Tongue (tissue), 2 donors: Measurements from ENCODE around the gene STARD9. TPM values are rescaled to one million over a fixed set of nuclear protein-coding genes. Genes with fewer than 3 reads are reported as not detected.
"Not testable (repeated sequence)": the region's sequence is repeated elsewhere in the genome, so short reads cannot be mapped to it uniquely, and the experiment has no call there.

Source experiments
- DNase-seq: peaks from one replicate; pipeline ENCODE4 v3.0.0-alpha.2; 2015
- total RNA-seq: library from RNA; depleted of rRNA; stranded (reverse); fragments of >200 nt; gene quantifications from one replicate; pipeline ENCODE4 v1.2.3, GENCODE V29; 2014

The STARD9 gene
- total RNA-seq, 1 donor from 2014 or later: 31.1 TPM

DNA sequence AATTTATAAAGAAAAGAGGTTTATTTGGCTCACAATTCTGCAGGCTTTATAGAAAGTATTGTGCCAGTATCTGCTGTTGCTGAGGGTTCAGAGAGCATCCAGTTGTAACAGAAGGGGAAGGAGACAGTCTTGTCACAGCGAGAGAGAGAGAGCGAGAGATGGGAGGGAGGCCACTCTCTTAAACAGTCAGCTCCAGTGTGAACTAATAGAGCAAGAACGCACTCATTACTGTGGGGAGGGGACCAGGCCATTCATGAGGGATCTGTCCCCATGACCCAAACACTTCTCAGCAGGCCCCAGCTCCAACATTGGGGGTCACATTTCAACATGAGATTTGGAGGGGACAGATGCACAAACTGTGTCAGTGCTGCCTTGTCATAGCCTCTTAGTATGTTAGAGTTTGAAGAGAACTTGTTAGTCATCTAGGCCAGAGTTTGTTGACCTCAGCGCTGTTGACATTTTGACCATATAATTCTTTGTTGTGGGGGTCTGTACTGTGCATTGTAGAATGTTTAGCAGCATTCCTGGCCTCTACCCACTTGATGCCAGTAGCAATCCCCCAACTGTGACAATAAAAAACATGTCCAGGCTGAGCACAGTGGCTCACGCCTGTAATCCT lies 15.3 kb downstream of the STARD9 start:
- no peak for DNase-seq

DNA sequence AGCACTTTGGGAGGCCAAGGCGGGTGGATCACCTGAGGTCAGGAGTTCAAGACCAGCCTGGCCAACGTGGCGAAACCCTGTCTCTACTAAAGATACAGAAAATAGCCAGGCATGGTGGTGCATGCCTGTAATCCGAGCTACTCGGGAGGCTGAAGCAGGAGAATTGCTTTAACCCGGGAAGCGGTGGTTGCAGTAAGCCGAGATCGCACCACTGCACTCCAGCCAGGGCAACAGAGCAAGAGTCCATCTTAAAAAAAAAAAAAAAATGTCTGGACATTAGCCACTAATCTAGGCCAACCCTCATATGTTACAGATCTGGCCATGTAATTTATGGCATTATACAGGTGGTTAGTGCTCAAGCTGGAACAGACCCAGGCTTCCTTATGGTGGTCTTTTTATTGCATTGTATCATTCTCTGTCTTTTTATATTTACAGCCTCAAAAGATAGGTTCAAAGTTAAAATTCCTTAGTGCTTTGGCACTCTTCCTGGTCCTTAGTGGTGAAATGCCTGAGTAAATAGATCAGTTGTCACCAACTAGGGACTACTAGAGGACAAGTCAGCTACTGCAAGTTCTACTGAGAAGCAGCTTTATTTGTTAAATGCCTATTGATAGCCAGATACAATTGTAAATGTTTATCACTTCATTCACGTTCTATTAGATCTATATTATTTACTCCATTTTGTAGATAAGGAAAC lies 16.0 kb downstream of the STARD9 start:
- no peak for DNase-seq

DNA sequence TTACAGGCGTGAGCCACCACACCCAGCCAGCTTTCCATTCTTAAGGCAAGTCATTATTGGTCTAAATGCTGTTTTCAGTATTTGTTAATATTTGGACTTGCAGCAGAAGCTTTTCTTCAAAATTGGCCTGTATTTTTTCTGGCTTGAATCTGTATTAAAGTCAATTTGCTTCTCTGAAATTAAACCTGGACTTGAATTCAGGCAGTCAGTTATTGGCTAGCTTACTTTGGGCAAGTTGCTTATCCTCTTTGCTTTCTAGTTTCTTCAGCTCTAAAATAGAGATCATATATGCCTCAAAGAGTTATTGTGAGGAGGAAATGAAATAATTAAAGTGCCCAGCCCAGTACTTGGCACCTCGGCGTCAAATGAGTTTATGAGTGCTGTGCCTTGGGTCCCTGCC lies 17.3 kb downstream of the STARD9 start:
- no peak for DNase-seq

- DNase-seq: peak; percentile 79
Observed at GRCh38 chr15:42593143-42593542, 17.7 kb downstream of the STARD9 start.

- DNase-seq: no peak
Observed at GRCh38 chr15:42594095-42594494, 18.7 kb downstream of the STARD9 start.

GRCh38 chr15:42595626-42596240 lies 20.3 kb downstream of the STARD9 start:
- peak; percentile 93 for DNase-seq

DNA sequence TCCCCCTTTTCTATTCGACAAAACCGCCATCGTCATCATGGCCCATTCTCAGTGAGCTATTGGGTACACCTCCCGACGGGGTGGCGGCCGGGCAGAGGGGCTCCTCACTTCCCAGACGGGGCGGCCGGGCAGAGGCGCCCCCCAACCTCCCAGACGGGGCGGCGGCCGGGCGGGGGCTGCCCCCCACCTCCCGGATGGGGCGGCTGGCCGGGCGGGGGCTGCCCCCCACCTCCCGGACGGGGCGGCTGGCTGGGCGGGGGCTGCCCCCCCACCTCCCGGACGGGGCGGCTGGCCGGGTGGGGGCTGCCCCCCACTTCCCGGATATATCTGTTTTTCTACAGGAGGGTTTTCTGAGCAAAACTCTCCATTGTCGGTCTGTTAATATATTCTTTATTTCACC lies 25.9 kb downstream of the STARD9 start:
- not testable (repeated sequence) for DNase-seq

DNA sequence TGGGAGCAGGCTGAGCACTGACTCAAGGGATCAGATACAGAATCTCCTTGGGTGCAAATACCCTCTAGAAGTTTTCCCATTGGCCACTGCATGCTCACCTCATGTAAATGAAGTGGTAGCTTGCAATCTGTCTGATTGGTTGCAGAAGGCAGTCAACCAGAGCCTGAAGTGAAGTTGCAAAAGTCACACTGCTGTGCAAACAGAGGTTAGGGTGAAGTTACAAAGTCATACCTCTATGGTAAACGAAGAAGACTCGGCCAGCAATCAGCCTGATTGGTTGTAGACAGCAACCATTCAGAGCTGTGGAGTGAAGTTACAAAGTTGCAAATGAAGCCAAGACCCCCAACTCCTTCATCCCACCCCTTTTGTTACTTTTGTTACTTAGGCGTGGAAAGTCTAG lies 27.1 kb downstream of the STARD9 start:
- no peak for DNase-seq

DNA sequence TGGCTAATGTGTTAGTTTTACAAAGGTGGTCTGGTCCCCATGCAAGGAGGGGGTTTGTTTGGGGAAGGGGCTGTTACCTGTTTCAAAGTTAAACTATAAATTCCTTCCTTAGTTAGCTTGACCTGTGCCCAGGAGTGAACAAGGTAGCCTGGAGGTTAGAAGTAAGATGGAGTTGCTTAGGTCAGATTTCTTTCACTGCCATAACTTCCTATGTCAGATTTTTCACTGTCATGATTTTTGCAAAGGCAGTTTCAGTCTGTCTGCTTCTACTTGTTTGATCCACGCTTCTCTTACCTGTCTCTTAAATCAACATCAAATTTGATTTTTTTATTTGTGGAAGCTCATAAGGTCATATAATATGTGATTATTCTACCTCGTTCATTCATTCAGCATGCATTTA lies 28.6 kb downstream of the STARD9 start:
- DNase-seq: no peak

DNA sequence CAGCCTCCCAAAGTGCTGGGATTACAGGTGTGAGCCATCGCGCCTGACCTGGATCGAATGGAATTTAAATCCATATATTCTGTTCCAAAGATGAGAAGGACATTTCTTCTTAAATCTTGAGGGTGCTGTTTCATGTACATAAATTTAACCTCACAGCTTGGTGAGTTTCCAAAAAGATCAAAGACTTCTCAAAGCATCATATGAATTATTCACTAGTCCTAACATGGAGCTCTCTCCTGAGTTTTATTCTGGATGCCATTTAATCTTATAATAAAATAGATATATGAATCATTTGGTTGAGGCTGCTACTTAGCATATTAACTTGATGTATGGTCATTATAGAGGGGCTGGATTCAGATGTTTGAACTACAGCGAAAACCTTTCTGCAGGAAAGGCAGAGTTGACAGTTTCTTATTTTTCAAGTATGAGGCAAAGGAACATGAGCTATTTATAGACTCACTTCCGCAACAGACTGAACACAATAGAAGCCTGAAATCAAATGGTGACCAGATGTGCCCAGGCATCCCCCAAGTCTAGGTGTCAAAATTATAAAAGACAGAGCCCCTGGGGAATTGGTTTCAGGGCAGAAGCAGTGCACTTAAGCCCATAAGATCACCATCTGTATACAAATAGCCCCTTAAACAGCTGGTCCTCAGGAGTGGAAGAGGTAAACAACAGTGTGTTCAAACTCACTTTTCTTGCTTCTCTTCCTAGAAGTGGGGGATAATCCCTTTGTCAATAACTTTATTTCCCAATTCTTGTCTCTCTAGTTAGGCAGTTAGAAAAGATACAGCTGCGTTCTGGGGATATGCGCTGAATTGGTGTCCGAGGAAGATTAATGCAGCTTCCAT lies 29.7 kb downstream of the STARD9 start:
- DNase-seq: peak; percentile 83

DNA sequence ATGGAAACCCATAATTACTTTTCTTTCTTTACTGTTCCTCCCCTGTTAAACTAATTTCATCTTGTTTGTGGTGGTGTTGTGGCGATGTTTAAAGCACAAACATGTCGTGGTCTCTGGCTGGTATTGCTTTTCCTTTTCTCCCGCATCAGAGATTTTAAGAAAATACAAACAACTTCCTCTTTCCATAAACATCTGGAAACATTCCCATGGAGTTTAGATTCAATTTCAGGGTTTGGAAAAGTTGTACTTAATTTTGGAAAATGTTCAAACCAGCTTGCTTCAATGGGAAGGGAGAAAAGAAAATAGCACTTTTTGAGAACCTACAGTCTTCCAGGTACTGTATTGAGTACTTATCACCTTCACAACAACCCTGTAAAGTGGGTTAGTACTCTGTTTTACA lies 30.4 kb downstream of the STARD9 start:
- DNase-seq: peak; percentile 32

DNA sequence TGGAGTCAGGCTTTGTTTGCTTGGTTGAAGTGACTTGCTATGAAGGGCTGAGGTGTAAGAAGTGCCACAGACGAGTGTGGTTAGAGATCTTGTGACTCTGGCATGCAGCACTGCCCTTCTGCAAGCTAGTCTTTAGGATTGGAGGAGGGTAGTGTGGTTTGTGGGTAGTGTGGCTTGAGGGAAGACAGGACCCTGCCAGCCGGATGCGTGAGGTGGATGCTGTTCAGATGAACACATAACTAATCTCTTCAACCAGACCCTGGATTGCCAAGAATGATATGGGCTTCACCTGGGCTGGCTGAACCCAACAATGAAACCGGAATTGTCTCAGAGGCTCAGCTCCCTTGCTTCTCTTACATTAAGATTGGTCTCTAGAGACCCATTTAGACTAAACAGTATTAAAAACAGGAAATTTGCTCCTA lies 32.7 kb downstream of the STARD9 start:
- DNase-seq: no peak

- no peak for DNase-seq
Observed at GRCh38 chr15:42608752-42609488, 33.5 kb downstream of the STARD9 start.

DNA sequence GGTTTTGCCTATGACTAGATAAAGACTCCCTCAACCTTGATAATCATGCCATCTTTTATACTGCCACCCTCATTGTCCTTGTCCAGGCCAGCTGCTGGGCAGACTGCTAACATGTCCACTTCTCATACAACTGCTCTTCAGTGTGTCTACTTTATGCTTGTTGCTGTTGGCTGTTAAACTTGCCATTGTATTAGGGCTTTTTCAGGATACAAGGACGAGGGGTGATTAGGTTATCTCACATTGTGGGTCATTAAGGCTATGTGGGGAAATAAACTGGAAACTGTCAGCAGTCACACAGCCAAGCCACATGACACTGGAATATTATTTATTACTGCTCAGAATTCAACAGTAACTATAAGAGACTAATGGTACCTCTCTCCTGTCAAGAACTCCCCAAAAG lies 36.1 kb downstream of the STARD9 start:
- no peak for DNase-seq

- no peak for DNase-seq
Observed at GRCh38 chr15:42612367-42612912, 37.0 kb downstream of the STARD9 start.

DNA sequence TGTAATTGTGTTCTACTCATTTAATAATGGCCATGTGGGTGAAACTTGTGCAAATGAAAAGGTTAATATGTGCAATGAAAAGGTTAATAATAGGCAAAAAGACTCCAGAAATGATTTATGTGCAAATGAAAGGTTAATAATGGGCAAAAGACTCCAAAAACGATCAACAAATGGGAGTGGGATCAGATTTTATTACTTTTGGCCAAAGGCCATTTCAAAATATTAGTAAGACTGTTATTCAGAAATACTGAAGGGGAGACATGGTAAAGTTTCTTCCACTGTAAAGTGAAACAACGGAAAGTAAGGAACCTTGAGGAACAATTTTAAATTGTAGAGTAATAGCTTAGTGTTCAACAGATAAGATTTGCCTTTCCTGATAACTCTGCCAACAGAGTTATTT lies 40.7 kb downstream of the STARD9 start:
- no peak for DNase-seq

DNA sequence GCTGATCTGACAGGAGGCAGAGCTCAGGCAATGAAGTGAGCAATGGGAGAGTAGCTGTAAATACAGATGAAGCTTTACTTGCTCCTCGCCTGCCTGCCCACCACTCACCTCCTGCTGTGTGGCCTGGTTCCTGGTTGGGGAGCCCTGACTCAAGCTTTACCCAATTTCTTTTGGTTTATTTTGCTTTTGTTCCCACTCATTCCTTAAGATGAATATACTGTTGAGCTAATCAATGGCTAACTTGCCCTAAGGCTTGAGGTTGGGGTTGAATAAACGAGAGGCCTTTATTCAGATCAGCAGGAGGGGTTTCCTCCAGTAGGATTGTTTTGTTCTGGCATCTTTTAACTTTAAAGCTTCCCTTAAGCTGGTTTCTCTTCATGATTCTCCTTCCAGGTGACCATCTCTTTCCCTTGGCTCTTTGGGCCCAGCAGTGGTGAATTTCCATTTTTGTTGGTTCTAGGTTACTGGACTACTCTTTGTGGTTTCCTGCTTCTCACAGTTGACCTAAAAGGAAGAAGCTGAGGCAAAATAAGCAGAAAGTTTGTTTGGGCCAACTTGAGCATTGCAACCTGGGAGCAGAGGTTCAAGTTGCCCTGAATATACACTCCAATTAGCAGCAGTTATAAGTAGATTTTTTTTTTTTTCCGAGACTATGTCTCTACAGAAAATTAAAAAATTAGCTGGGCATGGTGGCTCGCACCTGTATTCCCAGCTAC lies 44.4 kb downstream of the STARD9 start:
- no peak for DNase-seq

- peak; percentile 37 for DNase-seq
Observed at GRCh38 chr15:42621386-42621785, 46.0 kb downstream of the STARD9 start.

- no peak for DNase-seq
Observed at GRCh38 chr15:42621996-42622925, 46.9 kb downstream of the STARD9 start.

DNA sequence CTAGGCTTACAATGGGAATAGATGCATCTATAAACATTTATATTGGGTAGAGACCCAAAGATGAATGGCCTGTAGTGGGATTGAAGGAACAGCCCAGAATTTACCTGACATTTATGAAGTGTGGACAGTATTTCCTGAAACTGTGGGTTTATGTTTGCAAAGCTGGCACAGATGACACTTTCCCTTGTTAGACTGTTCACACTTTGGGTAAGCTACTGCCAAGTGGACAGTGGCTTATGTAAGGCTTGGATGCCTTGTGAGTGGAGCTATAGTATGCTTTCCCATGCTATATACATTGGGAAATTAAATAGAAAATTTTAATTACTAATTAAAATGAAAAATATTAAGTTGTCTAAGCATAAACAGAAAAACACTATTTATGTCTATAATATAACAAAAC lies 48.5 kb downstream of the STARD9 start:
- no peak for DNase-seq
